GM23338 (cell line): ENCODE measurements around the gene MRPS34. TPM values are rescaled to one million over a fixed set of nuclear protein-coding genes. Genes with fewer than 3 reads are reported as not detected.

Experiments
- CREB1 ChIP-seq: fragments of 250-450 bp; sonication (Bioruptor Pico); IDR thresholded peaks from 2 replicates; pipeline ENCODE4 v1.5.0; 2020; ENCODE audit warnings: low read depth, mild to moderate bottlenecking, moderate library complexity
- CTCF ChIP-seq, 2 experiments: fragments of 200-600 bp in 1 of 2; sonication (generic) in 1 of 2; conservative IDR thresholded peaks; 2 replicates each; pipeline versions ENCODE4 v1.5.1 to v1.6.1; 2016 to 2017; ENCODE audit warnings: antibody characterized with exemption in 2 of 2, low read depth in 2 of 2, mild to moderate bottlenecking in 2 of 2, moderate library complexity in 1 of 2
- ETS1 ChIP-seq: IDR thresholded peaks from 2 replicates; pipeline ENCODE4 v1.6.1; 2016; ENCODE audit warnings: antibody characterized with exemption
- JUNB ChIP-seq: IDR thresholded peaks from one replicate; pipeline ENCODE4 v1.6.1; 2016; ENCODE audit warnings: antibody characterized with exemption; ENCODE audit not compliant: unreplicated experiment
- NANOG ChIP-seq: IDR thresholded peaks from 2 replicates; pipeline ENCODE4 v1.6.1; 2016; ENCODE audit warnings: antibody characterized with exemption, borderline replicate concordance
- ZNF462 ChIP-seq: fragments of 250-450 bp; sonication (Bioruptor Pico); IDR thresholded peaks from 2 replicates; pipeline ENCODE4 v1.5.0; 2020; ENCODE audit warnings: mild to moderate bottlenecking, moderate library complexity
- polyA plus RNA-seq: library from polyadenylated mRNA; unstranded; fragments of >200 nt; fragmentation: Nextera tagmentation; extraction: Ambion mirVana; gene quantifications from 2 replicates; pipeline ENCODE4 v1.2.1, GENCODE V29; 2016
- total RNA-seq: library from RNA; depleted of rRNA; stranded (reverse); fragments of >200 nt; shearing (Covaris generic); gene quantifications from 2 replicates; pipeline ENCODE4 v1.2.3, GENCODE V29; 2014

Gene MRPS34
- total and polyA plus RNA-seq, 2 experiments from 2014 or later, result 248 to 391 TPM

- TF ChIP-seq ZNF462 (CRISPR knock-in tag) (no peak), CTCF (conservative IDR thresholded peaks at IDR 0.05; ENCODE audit: low read depth in 2 of 2) (no peak), NANOG (no peak), ETS1 (no peak), JUNB (no peak), CREB1 (CRISPR knock-in tag) (no peak)
Measured at GRCh38 chr16:1790611-1791255, 17.8 kb upstream of the MRPS34 start (continued).
